HepG2 (cell line): ENCODE data around the gene CTNNA1. TPM values are rescaled to one million over a fixed set of nuclear protein-coding genes. Genes with fewer than 3 reads are reported as not detected.

ENCODE experiments used
- ATAC-seq: fragments of 200-7000 bp; cut with Tn5 transposase; 3 replicates; pipeline ENCODE4 v1.9.1; 2020; ENCODE audit warnings: mild to moderate bottlenecking, moderate library complexity
- BruUV-seq: library from RNA; stranded (reverse); fragments of 400-500 nt; replicated peaks from 2 replicates; lab custom pipeline; 2021; lab: Mats Ljungman, UMichigan
- CTCF ChIA-PET: fragments of 300-600 bp; formaldehyde crosslinking; extraction: SDS; loops from one replicate; lab custom pipeline; 2021; ENCODE audit warnings: low total read pairs, inconsistent platforms, low intra/inter-chr PET ratio; lab: Yijun Ruan, JAX
- POLR2A ChIA-PET: fragments of 350-600 bp; sonication (Branson Sonifier 250); formaldehyde crosslinking; loops from one replicate; lab custom pipeline; 2020; ENCODE audit warnings: antibody characterized with exemption, inconsistent platforms; lab: Yijun Ruan, JAX
- DNase-seq: peaks from one replicate; pipeline ENCODE4 v3.0.0-alpha.2; 2015; ENCODE audit warnings: low spot score
- FAIRE-seq: peaks from 3 replicates; lab custom pipeline; 2011; peaks lifted over from hg19 to GRCh38; lab: Jason Lieb, UNC
- H2AFZ ChIP-seq: one replicate; pipeline ENCODE4 v1.6.1; 2011; ENCODE audit warnings: low read length, inconsistent platforms
- H3K27ac ChIP-seq: fragments of 300-600 bp; 3 replicates; pipeline ENCODE4 v1.8.0; 2011; ENCODE audit warnings: mixed run types, mild to moderate bottlenecking, mixed read lengths, low read length, inconsistent platforms; ENCODE audit not compliant: insufficient read depth; ENCODE audit errors: extremely low read length
- H3K27me3 ChIP-seq, 2 experiments: fragments of 200-600 bp in 1 of 2; 2 replicates in 1 of 2; 3 replicates in 1 of 2; pipeline versions ENCODE4 v1.6.0 to v1.8.0; 2011; ENCODE audit warnings: low read length in 2 of 2, mild to moderate bottlenecking in 2 of 2, moderate library complexity in 2 of 2, inconsistent platforms in 1 of 2; ENCODE audit not compliant: insufficient read depth in 2 of 2, control insufficient read depth in 1 of 2
- H3K36me3 ChIP-seq, 2 experiments: fragments of 200-600 bp in 1 of 2; replicated peaks in 1 of 2; 2 replicates in 1 of 2; 3 replicates in 1 of 2; pipeline versions ENCODE4 v1.5.1 to v1.8.0; 2011; ENCODE audit warnings: low read length in 2 of 2, inconsistent platforms in 1 of 2; ENCODE audit not compliant: insufficient read depth in 2 of 2, control insufficient read depth in 1 of 2
- H3K4me1 ChIP-seq: 2 replicates; pipeline ENCODE4 v1.5.1; 2012; ENCODE audit warnings: low read length, inconsistent platforms; ENCODE audit not compliant: insufficient read depth
- H3K4me2 ChIP-seq: 2 replicates; pipeline ENCODE4 v1.6.0; 2011; ENCODE audit warnings: low read depth, low read length, inconsistent platforms
- H3K4me3 ChIP-seq, 3 experiments: fragments of 200-600 bp in 1 of 3; sonication (generic), shearing (Covaris generic) in 1 of 3; replicated peaks in 1 of 3; 2 replicates each; pipeline ENCODE4 v1.5.1; 2011 to 2016; ENCODE audit warnings: low read length in 3 of 3, inconsistent platforms in 2 of 3, low read depth in 2 of 3, mild to moderate bottlenecking in 2 of 3, control low read depth in 1 of 3, mixed read lengths in 1 of 3; ENCODE audit not compliant: insufficient read depth in 1 of 3
- H3K79me2 ChIP-seq: one replicate; pipeline ENCODE4 v1.6.1; 2011; ENCODE audit warnings: low read length, inconsistent platforms; ENCODE audit not compliant: insufficient read depth
- H3K9ac ChIP-seq: 2 replicates; pipeline ENCODE4 v1.6.0; 2011; ENCODE audit warnings: mild to moderate bottlenecking, low read depth, low read length, inconsistent platforms; ENCODE audit not compliant: insufficient read depth
- H3K9me3 ChIP-seq: 2 replicates; pipeline ENCODE4 v1.5.1; 2012; ENCODE audit warnings: mild to moderate bottlenecking, low read length
- H4K20me1 ChIP-seq: 2 replicates; pipeline ENCODE4 v1.6.0; 2011; ENCODE audit warnings: inconsistent platforms, mild to moderate bottlenecking, low read length, moderate library complexity; ENCODE audit not compliant: insufficient read depth
- DBP ChIP-seq: sonication (generic); formaldehyde crosslinking; IDR thresholded peaks from 2 replicates; pipeline ENCODE4 v1.4.0; 2020; ENCODE audit warnings: missing genetic modification reagents; ENCODE audit errors: not compliant biosample characterization
- HIVEP1 ChIP-seq: sonication (generic); formaldehyde crosslinking; IDR thresholded peaks from 2 replicates; pipeline ENCODE4 v1.4.0; 2020; ENCODE audit warnings: mild to moderate bottlenecking, missing genetic modification reagents
- HMGA1 ChIP-seq: sonication (generic); formaldehyde crosslinking; conservative IDR thresholded peaks from 2 replicates; pipeline ENCODE4 v1.4.0; 2020; ENCODE audit warnings: missing genetic modification reagents
- HNRNPK ChIP-seq: fragments of 200-400 bp; formaldehyde crosslinking; IDR thresholded peaks from 2 replicates; pipeline ENCODE4 v1.6.1; 2018; ENCODE audit warnings: low read length, low read depth, moderate library complexity, mild to moderate bottlenecking; ENCODE audit not compliant: poor library complexity, severe bottlenecking
- KDM6A ChIP-seq: IDR thresholded peaks from 2 replicates; pipeline ENCODE4 v1.6.1; 2016; ENCODE audit warnings: low read depth
- MXD3 ChIP-seq: IDR thresholded peaks from 2 replicates; pipeline ENCODE4 v1.6.1; 2016; ENCODE audit warnings: mild to moderate bottlenecking, missing biosample characterization, missing genetic modification reagents
- ZBTB40 ChIP-seq, 2 experiments: fragments of 450-650 bp in 1 of 2; sonication (generic) in 1 of 2; formaldehyde crosslinking in 1 of 2; IDR thresholded peaks; 2 replicates each; pipeline versions ENCODE4 v1.6.1 to v1.8.0; 2016 to 2022; ENCODE audit warnings: antibody characterized with exemption in 1 of 2, mild to moderate bottlenecking in 1 of 2, missing genetic modification reagents in 1 of 2
- ZNF251 ChIP-seq: sonication (generic); formaldehyde crosslinking; IDR thresholded peaks from 2 replicates; pipeline ENCODE4 v1.9.0; 2021; ENCODE audit warnings: mild to moderate bottlenecking, missing genetic modification reagents
- ZNF616 ChIP-seq: sonication (generic); formaldehyde crosslinking; IDR thresholded peaks from 2 replicates; pipeline ENCODE4 v1.5.0; 2020; ENCODE audit warnings: low read depth, mild to moderate bottlenecking, missing genetic modification reagents
- ZNF691 ChIP-seq: sonication (generic); formaldehyde crosslinking; IDR thresholded peaks from 2 replicates; pipeline ENCODE4 v1.4.0; 2020; ENCODE audit warnings: missing genetic modification reagents, low read depth, mild to moderate bottlenecking, borderline replicate concordance
- ZNF703 ChIP-seq: sonication (generic); formaldehyde crosslinking; IDR thresholded peaks from 2 replicates; pipeline ENCODE4 v1.5.1; 2020; ENCODE audit warnings: missing genetic modification reagents, mild to moderate bottlenecking, moderate library complexity, borderline replicate concordance
- in situ Hi-C: cut with HindIII; loops from 2 replicates; pipeline ENCODE4 v1.10.0; 2017; ENCODE audit warnings: low pct_unique_long_range_greater_than_20kb; ENCODE audit not compliant: extremely low pct_ligation_motif_present
- intact Hi-C: fragments of 100-400 bp; cut with micrococcal nuclease; formaldehyde crosslinking; loops from one replicate; pipeline ENCODE4 v1.10.0; 2022; ENCODE audit not compliant: unreplicated experiment
- polyA plus RNA-seq, 8 experiments: library from polyadenylated mRNA; depleted of rRNA in 3 of 8; stranded (reverse) in 7 of 8; unstranded in 1 of 8; fragments of >200 nt; fragmentation: Illumina TruSeq in 4 of 8; extraction: Trizol in 4 of 8; gene quantifications; 2 replicates each; pipeline versions ENCODE4 v1.2.1 to v1.2.3, GENCODE V29; 2011 to 2016; ENCODE audit warnings: low read depth in 4 of 8, missing spikeins in 1 of 8, mixed read lengths in 1 of 8; ENCODE audit not compliant: insufficient read depth in 1 of 8
- total RNA-seq, 5 experiments: library from RNA; depleted of rRNA; stranded (reverse); fragments of >200 nt; fragmentation: Illumina TruSeq; extraction: Trizol; gene quantifications; 2 replicates each; pipeline ENCODE4 v1.2.3, GENCODE V29; 2016; ENCODE audit warnings: low read depth in 1 of 5

The CTNNA1 gene
- total and polyA plus RNA-seq, 2 of the 13 experiments (the other 11 are each of a cell fraction or from before 2014, with no cell fraction given): 66.8 to 162 TPM

- Histone ChIP-seq H3K9ac (no peak overlapping the region), H4K20me1 (no peaks in the 10 kb centered on the region), H3K27ac (no peak overlapping the region), H3K4me2 (no peak overlapping the region), H3K9me3 (no peaks in the 10 kb centered on the region), H3K27me3 (no peaks in the 10 kb centered on the region; a peak in 1 of 5 replicates), H2AFZ (no peak overlapping the region), H3K4me3 (no peak overlapping the region), H3K79me2 (no peaks in the 10 kb centered on the region), H3K36me3 (peaks cover 4 to 57% of the 10 kb centered on the region in 2 experiments; a peak in 3 of 5 replicates), H3K4me1 (no peaks in the 10 kb centered on the region)
- in situ Hi-C loops (no loop called here), intact Hi-C loops (no loop called here)
- no peak for ATAC-seq
- POLR2A ChIA-PET: no interaction called here
- CTCF ChIA-PET: no interaction called here
- no peak for FAIRE-seq
- BruUV-seq: no TSS peak
- DNase-seq: no peak
- TF ChIP-seq KDM6A: no peak
- TF ChIP-seq ZNF691 (CRISPR knock-in tag): no peak
- TF ChIP-seq ZNF703 (CRISPR knock-in tag): no peak
- TF ChIP-seq ZBTB40 (IDR thresholded peaks at IDR 0.05): no peak
- no peak for TF ChIP-seq ZBTB40 (CRISPR knock-in tag; IDR thresholded peaks at IDR 0.05)
- no peak for TF ChIP-seq HNRNPK
- TF ChIP-seq ZNF251 (CRISPR knock-in tag): no peak
- no peak for TF ChIP-seq MXD3 (CRISPR knock-in tag)
- TF ChIP-seq DBP: no peak
- TF ChIP-seq HMGA1 (CRISPR knock-in tag): no peak
- TF ChIP-seq ZNF616 (CRISPR knock-in tag): no peak
- TF ChIP-seq HIVEP1 (CRISPR knock-in tag): no peak
Measured at GRCh38 chr5:138911441-138911840, 158.2 kb downstream of the CTNNA1 start.
